K562 (cell line): ENCODE measurements around the gene PRKG1. TPM values are rescaled to one million over a fixed set of nuclear protein-coding genes. Genes with fewer than 3 reads are reported as not detected.

Source experiments
- ATAC-seq: fragments of 200-7000 bp; cut with Tn5 transposase; 3 replicates; pipeline ENCODE4 v1.9.1; 2020; ENCODE audit warnings: moderate library complexity
- BruUV-seq: library from RNA; stranded (reverse); fragments of 400-500 nt; replicated peaks from 2 replicates; lab custom pipeline; 2021; lab: Mats Ljungman, UMichigan
- CTCF ChIA-PET: fragments of 300-600 bp; formaldehyde crosslinking; extraction: SDS; loops from one replicate; lab custom pipeline; 2021; ENCODE audit warnings: low intra/inter-chr PET ratio; lab: Yijun Ruan, JAX
- POLR2A ChIA-PET: fragments of 300-600, 350-650 bp; sonication (Branson Sonifier 250); formaldehyde crosslinking; extraction: SDS; loops from one replicate; lab custom pipeline; 2021; ENCODE audit warnings: antibody characterized with exemption, inconsistent platforms; lab: Yijun Ruan, JAX
- DNase-seq, 4 experiments: peaks; one replicate each; pipeline versions ENCODE4 v3.0.0 to v3.0.0-alpha.2; 2011 to 2018; ENCODE audit warnings: low spot score in 3 of 4, mixed read lengths in 3 of 4; ENCODE audit errors: extremely low read depth in 1 of 4
- FAIRE-seq: peaks from 2 replicates; lab custom pipeline; 2011; peaks lifted over from hg19 to GRCh38; lab: Jason Lieb, UNC
- H2AFZ ChIP-seq: 2 replicates; pipeline ENCODE4 v1.6.0; 2011; ENCODE audit warnings: low read depth, low read length, control low read depth, inconsistent platforms
- H3K27ac ChIP-seq: fragments of 200-600 bp; 3 replicates; pipeline ENCODE4 v1.8.0; 2011; ENCODE audit warnings: low read depth, mild to moderate bottlenecking, control low read depth, inconsistent platforms, low read length, moderate library complexity, mixed read lengths; ENCODE audit errors: extremely low read depth
- H3K27me3 ChIP-seq, 2 experiments: fragments of 300-600 bp in 1 of 2; 2 replicates in 1 of 2; 3 replicates in 1 of 2; pipeline versions ENCODE4 v1.6.0 to v1.8.0; 2011; ENCODE audit warnings: inconsistent platforms in 2 of 2, low read length in 2 of 2, mild to moderate bottlenecking in 1 of 2, mixed read lengths in 1 of 2, moderate library complexity in 1 of 2; ENCODE audit not compliant: control insufficient read depth in 2 of 2, insufficient read depth in 2 of 2
- H3K36me3 ChIP-seq: fragments of 300-600 bp; 3 replicates; pipeline ENCODE4 v1.8.0; 2011; ENCODE audit warnings: mild to moderate bottlenecking, low read length, inconsistent platforms; ENCODE audit not compliant: control insufficient read depth, insufficient read depth
- H3K4me1 ChIP-seq, 2 experiments: fragments of 200-600 bp in 1 of 2; replicated peaks in 1 of 2; 2 replicates in 1 of 2; 3 replicates in 1 of 2; pipeline versions ENCODE4 v1.5.1 to v1.8.0; 2011; ENCODE audit warnings: inconsistent platforms in 2 of 2, low read length in 2 of 2, mild to moderate bottlenecking in 1 of 2, mixed read lengths in 1 of 2, moderate library complexity in 1 of 2; ENCODE audit not compliant: control insufficient read depth in 2 of 2, insufficient read depth in 2 of 2
- H3K4me2 ChIP-seq: 2 replicates; pipeline ENCODE4 v1.6.1; 2011; ENCODE audit warnings: low read length, control low read depth, inconsistent platforms, mixed read lengths; ENCODE audit not compliant: insufficient read depth
- H3K4me3 ChIP-seq: fragments of 200-600 bp; sonication (generic), shearing (Covaris generic); 2 replicates; pipeline ENCODE4 v1.5.1; 2016; ENCODE audit warnings: control low read depth, inconsistent platforms
- H3K79me2 ChIP-seq: fragments of 200-600 bp; 3 replicates; pipeline ENCODE4 v1.8.0; 2011; ENCODE audit warnings: low read length, inconsistent platforms; ENCODE audit not compliant: control insufficient read depth, insufficient read depth
- H3K9ac ChIP-seq, 2 experiments: 2 replicates each; pipeline versions ENCODE4 v1.6.0 to v1.6.1; 2011; ENCODE audit warnings: low read depth in 2 of 2, low read length in 2 of 2, control low read depth in 1 of 2, inconsistent platforms in 1 of 2, mild to moderate bottlenecking in 1 of 2, mixed read lengths in 1 of 2; ENCODE audit not compliant: insufficient read depth in 1 of 2
- H3K9me1 ChIP-seq: one replicate; pipeline ENCODE4 v1.6.0; 2011; ENCODE audit warnings: inconsistent platforms, mild to moderate bottlenecking, low read length, moderate library complexity; ENCODE audit not compliant: control insufficient read depth, insufficient read depth
- H3K9me3 ChIP-seq: replicated peaks from 2 replicates; pipeline ENCODE4 v1.5.1; 2011; ENCODE audit warnings: low read depth, low read length, inconsistent platforms; ENCODE audit not compliant: control insufficient read depth, insufficient read depth
- H4K20me1 ChIP-seq: replicated peaks from 2 replicates; pipeline ENCODE4 v1.6.1; 2011; ENCODE audit warnings: low read length, inconsistent platforms, mixed read lengths; ENCODE audit not compliant: control insufficient read depth, insufficient read depth
- BCOR ChIP-seq: fragments of 450-650 bp; IDR thresholded peaks from 2 replicates; pipeline ENCODE4 v1.6.1; 2016
- FOS ChIP-seq: IDR thresholded peaks from 3 replicates; pipeline ENCODE4 v1.6.1; 2011; ENCODE audit not compliant: insufficient read length; ENCODE audit errors: extremely low read depth
- GABPB2 ChIP-seq: fragments of 250-450 bp; sonication (Bioruptor Pico); conservative IDR thresholded peaks from 2 replicates; pipeline ENCODE4 v1.5.1; 2021; ENCODE audit warnings: mild to moderate bottlenecking
- PTRF ChIP-seq: fragments of 450-650 bp; IDR thresholded peaks from 2 replicates; pipeline ENCODE4 v1.6.1; 2016; ENCODE audit warnings: mild to moderate bottlenecking, missing genetic modification characterization, missing compliant biosample characterization
- ZBED1 ChIP-seq: IDR thresholded peaks from 2 replicates; pipeline ENCODE4 v1.6.1; 2014
- ZC3H11A ChIP-seq: IDR thresholded peaks from 2 replicates; pipeline ENCODE4 v1.6.1; 2012; ENCODE audit warnings: low read depth, low read length, improper control_type of control experiment
- ZFP36 ChIP-seq: fragments of 150-350 bp; IDR thresholded peaks from 2 replicates; pipeline ENCODE4 v1.6.1; 2018; ENCODE audit warnings: low read length, low read depth; ENCODE audit not compliant: partially characterized antibody
- ZKSCAN1 ChIP-seq: fragments of 150-350 bp; IDR thresholded peaks from 2 replicates; pipeline ENCODE4 v1.6.1; 2016; ENCODE audit warnings: low read depth, low read length
- ZNF282 ChIP-seq: sonication (generic); formaldehyde crosslinking; IDR thresholded peaks from 2 replicates; pipeline ENCODE4 v1.8.1; 2023; ENCODE audit warnings: missing genetic modification reagents
- ZNF408 ChIP-seq: fragments of 250-450 bp; sonication (Bioruptor Pico); IDR thresholded peaks from 2 replicates; pipeline ENCODE4 v1.4.0; 2020; ENCODE audit warnings: low read depth, mild to moderate bottlenecking, moderate library complexity
- ZNF830 ChIP-seq: fragments of 250-450 bp; sonication (Bioruptor Pico); IDR thresholded peaks from 2 replicates; pipeline ENCODE4 v1.5.0; 2021; ENCODE audit warnings: mild to moderate bottlenecking
- in situ Hi-C: fragments of 300-500 bp; cut with MboI; formaldehyde crosslinking; loops from 4 replicates; pipeline ENCODE4 v1.15.0; 2018; ENCODE audit warnings: inconsistent platforms, mixed read lengths
- intact Hi-C: fragments of 100-400 bp; cut with micrococcal nuclease; formaldehyde crosslinking; loops from 2 replicates; pipeline ENCODE4 v1.14.2; 2022
- polyA plus RNA-seq, 8 experiments: library from polyadenylated mRNA; depleted of rRNA in 4 of 8; stranded (reverse) in 5 of 8; unstranded in 3 of 8; fragments of >200 nt; fragmentation: Nextera tagmentation in 2 of 8; fragmentation: Illumina TruSeq in 1 of 8; extraction: Ambion mirVana in 2 of 8; extraction: Trizol in 1 of 8; gene quantifications; 2 replicates each; pipeline versions ENCODE4 v1.2.1 to v1.2.3, GENCODE V29; 2011 to 2014; ENCODE audit warnings: inconsistent platforms in 1 of 8, missing spikeins in 1 of 8
- total RNA-seq, 7 experiments: library from RNA; depleted of rRNA in 6 of 7; stranded (reverse); fragments of >200 nt in 6 of 7; fragmentation: Illumina TruSeq in 2 of 7; extraction: Trizol in 2 of 7; gene quantifications; 2 replicates each; pipeline versions ENCODE4 v1.2.1 to v1.2.3, GENCODE V29; 2011 to 2021; ENCODE audit warnings: low replicate concordance in 1 of 7
- TF ChIP-seq, protein P1 (sequence below): fragments of 250-450 bp; sonication (Bioruptor Pico); IDR thresholded peaks from 2 replicates; pipeline ENCODE4 v1.4.0; 2020
- TF ChIP-seq, protein P2 (sequence below): sonication (generic); formaldehyde crosslinking; IDR thresholded peaks from 2 replicates; pipeline ENCODE4 v1.8.0; 2022; ENCODE audit warnings: mild to moderate bottlenecking, missing genetic modification reagents
- TF ChIP-seq, protein P3 (sequence below): fragments of 450-650 bp; formaldehyde crosslinking; IDR thresholded peaks from 2 replicates; pipeline ENCODE4 v1.4.0; 2020; ENCODE audit warnings: mild to moderate bottlenecking, mixed read lengths
- TF ChIP-seq, protein P4 (sequence below): fragments of 450-650 bp; IDR thresholded peaks from 2 replicates; pipeline ENCODE4 v1.6.1; 2014; ENCODE audit warnings: low read depth, mild to moderate bottlenecking, moderate library complexity, borderline replicate concordance

PRKG1 gene
- total and polyA plus RNA-seq, 9 of the 15 experiments (the other 6 are each of a cell fraction or from before 2014, with no cell fraction given), result 0.22 TPM; not detected in 8

DNA sequence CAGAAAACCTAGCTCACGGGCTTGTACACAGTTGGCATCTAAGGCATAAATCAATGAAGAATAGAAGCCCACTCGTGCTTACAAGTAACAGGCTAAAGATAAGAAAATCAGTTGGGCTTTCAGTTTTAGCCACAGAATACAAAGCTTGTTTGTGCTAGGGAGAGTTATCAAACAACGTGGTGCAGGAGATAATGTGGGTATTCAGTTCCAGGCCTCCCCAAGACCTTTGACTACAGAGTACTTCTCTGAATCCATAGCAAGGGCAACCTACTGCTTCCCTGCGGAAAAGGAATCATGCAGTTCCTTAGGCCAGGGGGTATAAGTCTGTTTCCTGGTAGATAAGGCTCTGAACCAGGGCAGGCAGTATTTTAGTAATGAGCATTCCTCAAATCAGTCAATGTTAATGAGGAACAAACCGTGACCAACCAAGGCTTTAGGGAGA lies 844.6 kb downstream of the PRKG1 start (continued):
- TF ChIP-seq, protein P1, sequence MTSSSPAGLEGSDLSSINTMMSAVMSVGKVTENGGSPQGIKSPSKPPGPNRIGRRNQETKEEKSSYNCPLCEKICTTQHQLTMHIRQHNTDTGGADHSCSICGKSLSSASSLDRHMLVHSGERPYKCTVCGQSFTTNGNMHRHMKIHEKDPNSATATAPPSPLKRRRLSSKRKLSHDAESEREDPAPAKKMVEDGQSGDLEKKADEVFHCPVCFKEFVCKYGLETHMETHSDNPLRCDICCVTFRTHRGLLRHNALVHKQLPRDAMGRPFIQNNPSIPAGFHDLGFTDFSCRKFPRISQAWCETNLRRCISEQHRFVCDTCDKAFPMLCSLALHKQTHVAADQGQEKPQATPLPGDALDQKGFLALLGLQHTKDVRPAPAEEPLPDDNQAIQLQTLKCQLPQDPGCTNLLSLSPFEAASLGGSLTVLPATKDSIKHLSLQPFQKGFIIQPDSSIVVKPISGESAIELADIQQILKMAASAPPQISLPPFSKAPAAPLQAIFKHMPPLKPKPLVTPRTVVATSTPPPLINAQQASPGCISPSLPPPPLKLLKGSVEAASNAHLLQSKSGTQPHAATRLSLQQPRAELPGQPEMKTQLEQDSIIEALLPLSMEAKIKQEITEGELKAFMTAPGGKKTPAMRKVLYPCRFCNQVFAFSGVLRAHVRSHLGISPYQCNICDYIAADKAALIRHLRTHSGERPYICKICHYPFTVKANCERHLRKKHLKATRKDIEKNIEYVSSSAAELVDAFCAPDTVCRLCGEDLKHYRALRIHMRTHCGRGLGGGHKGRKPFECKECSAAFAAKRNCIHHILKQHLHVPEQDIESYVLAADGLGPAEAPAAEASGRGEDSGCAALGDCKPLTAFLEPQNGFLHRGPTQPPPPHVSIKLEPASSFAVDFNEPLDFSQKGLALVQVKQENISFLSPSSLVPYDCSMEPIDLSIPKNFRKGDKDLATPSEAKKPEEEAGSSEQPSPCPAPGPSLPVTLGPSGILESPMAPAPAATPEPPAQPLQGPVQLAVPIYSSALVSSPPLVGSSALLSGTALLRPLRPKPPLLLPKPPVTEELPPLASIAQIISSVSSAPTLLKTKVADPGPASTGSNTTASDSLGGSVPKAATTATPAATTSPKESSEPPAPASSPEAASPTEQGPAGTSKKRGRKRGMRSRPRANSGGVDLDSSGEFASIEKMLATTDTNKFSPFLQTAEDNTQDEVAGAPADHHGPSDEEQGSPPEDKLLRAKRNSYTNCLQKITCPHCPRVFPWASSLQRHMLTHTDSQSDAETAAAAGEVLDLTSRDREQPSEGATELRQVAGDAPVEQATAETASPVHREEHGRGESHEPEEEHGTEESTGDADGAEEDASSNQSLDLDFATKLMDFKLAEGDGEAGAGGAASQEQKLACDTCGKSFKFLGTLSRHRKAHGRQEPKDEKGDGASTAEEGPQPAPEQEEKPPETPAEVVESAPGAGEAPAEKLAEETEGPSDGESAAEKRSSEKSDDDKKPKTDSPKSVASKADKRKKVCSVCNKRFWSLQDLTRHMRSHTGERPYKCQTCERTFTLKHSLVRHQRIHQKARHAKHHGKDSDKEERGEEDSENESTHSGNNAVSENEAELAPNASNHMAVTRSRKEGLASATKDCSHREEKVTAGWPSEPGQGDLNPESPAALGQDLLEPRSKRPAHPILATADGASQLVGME (CRISPR knock-in tag), result no peak
- TF ChIP-seq ZKSCAN1 (no peak), ZC3H11A (no peak), ZNF830 (CRISPR knock-in tag) (no peak), ZFP36 (no peak)

DNA sequence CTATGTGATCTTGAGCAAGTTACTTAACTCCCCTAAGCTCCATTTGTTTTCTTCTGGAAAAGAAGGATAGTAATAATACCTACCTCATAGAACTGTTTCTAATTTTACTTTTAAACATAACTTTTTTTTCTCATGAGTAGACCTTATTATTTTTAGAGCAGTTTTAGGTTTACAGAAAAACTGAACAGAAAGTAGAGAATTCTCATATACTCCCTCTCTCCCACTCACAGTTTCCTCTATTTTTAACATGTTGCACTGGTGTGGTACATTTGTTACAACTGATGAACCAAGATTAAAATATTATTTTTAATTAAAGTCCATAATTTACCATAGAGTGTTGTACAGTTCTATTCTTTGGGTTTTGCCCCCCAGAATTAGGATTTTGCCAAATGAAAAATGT lies 846.4 kb downstream of the PRKG1 start:
- H3K9me3 ChIP-seq, result no peaks in the 10 kb centered on the region
- DNase-seq (no peak), FAIRE-seq (no peak), ATAC-seq (no peak)
- H3K4me2 ChIP-seq, result no peak overlapping the region
- H3K4me1 ChIP-seq, result no peaks in the 10 kb centered on the region
- ChIA-PET POLR2A (no interaction called here), CTCF (no interaction called here)
- no peak overlapping the region for H3K4me3 ChIP-seq
- no peaks in the 10 kb centered on the region for H3K36me3 ChIP-seq
- H3K9me1 ChIP-seq, result no peaks in the 10 kb centered on the region
- no peak overlapping the region for H3K27ac ChIP-seq
- H3K9ac ChIP-seq, result no peak overlapping the region
- no peak overlapping the region for H2AFZ ChIP-seq
- BruUV-seq, result no TSS peak
- no peaks in the 10 kb centered on the region for H4K20me1 ChIP-seq
- in situ Hi-C loops (no loop called here), intact Hi-C loops (no loop called here)
- no peaks in the 10 kb centered on the region for H3K79me2 ChIP-seq
- no peaks in the 10 kb centered on the region for H3K27me3 ChIP-seq
- TF ChIP-seq PTRF (tag) (no peak), FOS (no peak), GABPB2 (CRISPR knock-in tag) (no peak), BCOR (no peak), ZNF282 (CRISPR knock-in tag) (no peak), ZNF408 (no peak), ZBED1 (no peak)
- TF ChIP-seq, protein P2, sequence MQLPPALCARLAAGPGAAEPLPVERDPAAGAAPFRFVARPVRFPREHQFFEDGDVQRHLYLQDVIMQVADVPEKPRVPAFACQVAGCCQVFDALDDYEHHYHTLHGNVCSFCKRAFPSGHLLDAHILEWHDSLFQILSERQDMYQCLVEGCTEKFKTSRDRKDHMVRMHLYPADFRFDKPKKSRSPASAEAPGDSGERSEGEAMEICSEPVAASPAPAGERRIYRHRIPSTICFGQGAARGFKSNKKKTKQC (CRISPR knock-in tag), result no peak
- TF ChIP-seq, protein P3, sequence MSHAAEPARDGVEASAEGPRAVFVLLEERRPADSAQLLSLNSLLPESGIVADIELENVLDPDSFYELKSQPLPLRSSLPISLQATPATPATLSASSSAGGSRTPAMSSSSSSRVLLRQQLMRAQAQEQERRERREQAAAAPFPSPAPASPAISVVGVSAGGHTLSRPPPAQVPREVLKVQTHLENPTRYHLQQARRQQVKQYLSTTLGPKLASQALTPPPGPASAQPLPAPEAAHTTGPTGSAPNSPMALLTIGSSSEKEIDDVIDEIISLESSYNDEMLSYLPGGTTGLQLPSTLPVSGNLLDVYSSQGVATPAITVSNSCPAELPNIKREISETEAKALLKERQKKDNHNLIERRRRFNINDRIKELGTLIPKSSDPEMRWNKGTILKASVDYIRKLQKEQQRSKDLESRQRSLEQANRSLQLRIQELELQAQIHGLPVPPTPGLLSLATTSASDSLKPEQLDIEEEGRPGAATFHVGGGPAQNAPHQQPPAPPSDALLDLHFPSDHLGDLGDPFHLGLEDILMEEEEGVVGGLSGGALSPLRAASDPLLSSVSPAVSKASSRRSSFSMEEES (CRISPR knock-in tag), result no peak
- TF ChIP-seq, protein P4, sequence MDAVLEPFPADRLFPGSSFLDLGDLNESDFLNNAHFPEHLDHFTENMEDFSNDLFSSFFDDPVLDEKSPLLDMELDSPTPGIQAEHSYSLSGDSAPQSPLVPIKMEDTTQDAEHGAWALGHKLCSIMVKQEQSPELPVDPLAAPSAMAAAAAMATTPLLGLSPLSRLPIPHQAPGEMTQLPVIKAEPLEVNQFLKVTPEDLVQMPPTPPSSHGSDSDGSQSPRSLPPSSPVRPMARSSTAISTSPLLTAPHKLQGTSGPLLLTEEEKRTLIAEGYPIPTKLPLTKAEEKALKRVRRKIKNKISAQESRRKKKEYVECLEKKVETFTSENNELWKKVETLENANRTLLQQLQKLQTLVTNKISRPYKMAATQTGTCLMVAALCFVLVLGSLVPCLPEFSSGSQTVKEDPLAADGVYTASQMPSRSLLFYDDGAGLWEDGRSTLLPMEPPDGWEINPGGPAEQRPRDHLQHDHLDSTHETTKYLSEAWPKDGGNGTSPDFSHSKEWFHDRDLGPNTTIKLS, result no peak
